GM12875 (cell line): ENCODE data around the gene ZFHX3.

ENCODE experiments used
- H3K4me3 ChIP-seq: one replicate; pipeline ENCODE4 v1.5.1; 2011; ENCODE audit warnings: low read depth, low read length, control low read depth
- CTCF ChIP-seq: IDR thresholded peaks from 2 replicates; pipeline ENCODE4 v1.5.1; 2011; ENCODE audit warnings: low read depth, mild to moderate bottlenecking, control low read depth, inconsistent platforms, low read length, moderate library complexity, borderline replicate concordance; ENCODE audit not compliant: insufficient read depth

The ZFHX3 gene

DNA sequence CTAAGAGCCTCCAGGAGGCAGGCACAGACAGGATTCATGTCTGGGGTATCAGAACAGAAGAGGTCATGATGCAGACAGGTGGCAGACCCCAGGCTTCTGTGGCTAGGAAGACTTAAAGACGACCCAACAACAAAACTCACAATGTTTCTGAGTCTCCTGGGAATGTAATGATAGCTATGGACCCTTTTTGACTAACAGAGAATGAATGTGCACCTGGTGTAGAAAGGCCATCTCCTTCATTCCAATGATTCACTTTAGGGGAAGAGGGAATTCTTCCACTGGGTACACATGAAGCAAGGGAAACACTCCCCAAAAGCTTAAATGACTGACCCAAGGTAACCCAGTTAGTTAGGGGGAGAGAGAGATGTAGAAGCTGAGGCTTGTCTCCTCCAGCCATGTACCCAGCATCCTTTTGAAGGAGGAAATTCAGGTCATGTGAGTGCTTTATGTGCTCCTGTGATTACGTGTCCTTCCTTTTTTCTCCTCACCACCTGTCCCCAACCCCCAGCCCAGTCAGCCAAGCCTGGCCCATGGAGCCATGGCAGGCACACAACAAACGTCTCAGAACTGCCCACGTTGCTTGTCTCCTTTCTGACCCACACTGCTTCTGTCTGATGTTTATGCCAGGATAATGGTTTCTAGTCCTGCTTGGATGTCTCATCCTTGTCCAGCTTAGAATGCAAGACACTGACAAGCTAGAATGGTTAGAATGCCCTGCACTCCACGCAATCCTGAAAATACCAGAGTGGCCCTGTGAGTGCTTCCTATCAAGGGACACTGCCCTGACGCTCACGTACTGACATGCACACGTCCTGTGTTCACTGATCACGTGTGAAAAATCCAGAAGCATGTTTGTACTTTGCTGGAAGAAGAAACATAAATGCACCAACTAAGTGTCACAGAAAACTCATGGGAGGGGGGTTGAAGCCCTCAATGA is 156.4 kb downstream of the ZFHX3 start:
- no peak for TF ChIP-seq CTCF
- no peak overlapping the region for H3K4me3 ChIP-seq

GRCh38 chr16:72890587-72890986 is 157.3 kb downstream of the ZFHX3 start:
- H3K4me3 ChIP-seq, result no peak overlapping the region

DNA sequence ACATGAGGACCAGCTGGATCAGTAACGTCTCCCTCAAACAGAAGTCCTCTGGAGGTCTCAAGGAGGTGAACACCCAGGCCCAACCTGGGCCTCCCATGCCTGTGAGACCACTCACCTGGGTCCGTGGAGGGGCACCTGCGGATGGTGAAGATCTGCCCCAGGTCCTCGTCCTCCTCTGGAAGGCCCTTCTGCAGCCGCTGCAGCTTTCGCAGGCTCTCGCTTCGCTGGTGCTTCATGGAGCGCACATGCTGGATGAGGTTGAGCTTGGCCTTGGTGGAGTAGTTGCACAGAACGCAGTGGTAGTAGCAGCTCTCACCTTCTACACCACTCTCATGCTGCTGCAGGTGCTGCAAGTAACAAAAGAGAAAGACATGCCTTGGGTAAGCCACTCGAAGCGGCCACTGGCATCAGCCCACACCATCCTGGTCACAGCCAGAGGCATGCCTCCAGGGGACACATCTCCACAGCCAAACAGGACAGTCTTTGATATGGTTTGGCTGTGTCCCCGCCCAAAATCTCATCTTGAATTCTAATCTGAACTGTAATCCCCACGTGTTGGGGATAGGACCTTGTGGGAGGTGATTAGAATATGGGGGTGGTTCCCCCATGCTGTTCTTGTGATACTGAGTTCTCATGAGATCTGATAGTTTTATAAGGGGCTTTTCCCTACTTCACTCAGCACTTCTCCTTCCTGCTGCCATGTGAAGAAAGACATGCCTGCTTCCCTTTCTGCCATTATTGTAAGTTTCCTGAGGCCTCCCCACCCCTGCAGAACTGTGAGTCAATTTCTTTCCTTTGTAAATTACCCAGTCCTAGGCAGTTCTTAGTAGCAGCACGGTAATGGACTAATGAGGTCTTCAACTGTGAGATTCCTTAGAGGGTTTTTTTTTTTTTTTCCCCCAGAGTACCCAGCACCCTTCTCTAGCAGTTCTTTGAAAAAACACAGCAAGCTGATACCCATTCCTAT is 158.0 kb downstream of the ZFHX3 start:
- H3K4me3 ChIP-seq, result no peak overlapping the region
- no peak for TF ChIP-seq CTCF

More at GRCh38 chr16:72890587-72890986, 157.3 kb downstream of the ZFHX3 start:
- no peak for TF ChIP-seq CTCF

GRCh38 chr16:72887537-72887936 is 160.4 kb downstream of the ZFHX3 start:
- H3K4me3 ChIP-seq, result no peak overlapping the region
- TF ChIP-seq CTCF, result no peak

DNA sequence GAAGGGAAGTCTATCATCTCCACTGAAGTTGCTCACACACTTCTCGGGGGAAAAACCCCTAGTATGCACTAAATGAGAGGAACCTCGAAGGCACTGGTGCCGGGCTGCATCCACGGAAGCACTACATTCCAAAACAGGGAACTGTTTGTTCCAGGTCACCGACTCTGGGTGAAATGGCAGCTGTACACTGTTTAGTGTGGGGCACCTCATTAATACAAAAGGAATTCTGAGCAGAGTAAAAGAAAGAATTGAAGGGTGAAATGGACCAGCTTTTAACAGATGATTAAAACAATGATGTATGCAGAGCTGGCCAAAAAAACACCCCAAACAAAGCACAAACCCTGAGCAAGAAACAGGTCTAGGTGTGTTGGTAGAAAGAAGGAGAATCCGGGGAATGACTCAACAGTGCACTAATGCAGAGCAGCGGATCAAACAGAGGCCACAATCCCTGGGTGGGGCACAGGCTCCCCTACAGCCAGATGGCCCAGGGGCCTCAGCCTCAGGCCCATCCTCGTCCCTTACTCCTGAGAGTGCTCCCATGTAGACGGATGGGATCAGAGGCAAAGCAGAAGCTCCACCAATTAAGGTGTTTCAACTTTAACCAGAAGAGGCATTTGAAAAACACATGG is 161.5 kb downstream of the ZFHX3 start:
- no peak for TF ChIP-seq CTCF

GRCh38 chr16:72884573-72884972 is 163.4 kb downstream of the ZFHX3 start:
- no peak for TF ChIP-seq CTCF
- no peak overlapping the region for H3K4me3 ChIP-seq

More for the DNA sequence above, 161.5 kb downstream of the ZFHX3 start:
- H3K4me3 ChIP-seq, result no peak overlapping the region
